ENCODE data around the gene SLC5A6.

GRCh38 chr2:27189989-27190388, 22.1 kb downstream of the SLC5A6 start:
- TF ChIP-seq POLR2A (IDR thresholded peaks at IDR 0.05) (no peak), CTCF (IDR thresholded peaks at IDR 0.05) (no peak)

All from stomach (tissue), 4 donors.